HG03469 (cell line): ENCODE results near the gene ELFN1.
"Not testable (repeated sequence)": the region's sequence is repeated elsewhere in the genome, so short reads cannot be mapped to it uniquely, and the experiment has no call there.

Experiments
- ATAC-seq: cut with Tn5 transposase; IDR thresholded peaks from one replicate; pipeline ENCODE4 v1.9.1; 2021; ENCODE audit warnings: mild to moderate bottlenecking, moderate library complexity, moderate number of reproducible peaks; ENCODE audit not compliant: unreplicated experiment

The ELFN1 gene

GRCh38 chr7:1752111-1752510 lies 82.0 kb downstream of the ELFN1 start:
- ATAC-seq: no peak

GRCh38 chr7:1752771-1753563 lies 82.9 kb downstream of the ELFN1 start:
- ATAC-seq: no peak

- no peak for ATAC-seq
Measured at GRCh38 chr7:1753564-1753867, 83.4 kb downstream of the ELFN1 start.

- ATAC-seq: no peak
Measured at GRCh38 chr7:1754345-1754908, 84.3 kb downstream of the ELFN1 start.

GRCh38 chr7:1755783-1756625 lies 85.9 kb downstream of the ELFN1 start:
- ATAC-seq: no peak

GRCh38 chr7:1757601-1758000 lies 87.5 kb downstream of the ELFN1 start:
- ATAC-seq: no peak

- no peak for ATAC-seq
Measured at GRCh38 chr7:1758028-1758858, 88.2 kb downstream of the ELFN1 start.

GRCh38 chr7:1758859-1759521 lies 88.9 kb downstream of the ELFN1 start:
- ATAC-seq: no peak

GRCh38 chr7:1761097-1761496 lies 91.0 kb downstream of the ELFN1 start:
- no peak for ATAC-seq

- ATAC-seq: no peak
Measured at GRCh38 chr7:1761774-1762173, 91.7 kb downstream of the ELFN1 start.

- ATAC-seq: no peak
Measured at GRCh38 chr7:1762238-1762945, 92.3 kb downstream of the ELFN1 start.

- ATAC-seq: no peak
Measured at GRCh38 chr7:1763033-1763432, 93.0 kb downstream of the ELFN1 start.

GRCh38 chr7:1763911-1764310 lies 93.8 kb downstream of the ELFN1 start:
- not testable (repeated sequence) for ATAC-seq

GRCh38 chr7:1765336-1765735 lies 95.3 kb downstream of the ELFN1 start:
- no peak for ATAC-seq

GRCh38 chr7:1767524-1767923 lies 97.4 kb downstream of the ELFN1 start:
- no peak for ATAC-seq

GRCh38 chr7:1768832-1769231 lies 98.8 kb downstream of the ELFN1 start:
- no peak for ATAC-seq

- ATAC-seq: no peak
Measured at GRCh38 chr7:1769286-1770200, 99.5 kb downstream of the ELFN1 start.

- ATAC-seq: no peak
Measured at GRCh38 chr7:1770331-1770730, 100.3 kb downstream of the ELFN1 start.

- ATAC-seq: no peak
Measured at GRCh38 chr7:1775389-1775788, 105.3 kb downstream of the ELFN1 start.
